Lower lobe of right lung (tissue), 2 donors: ENCODE data around the gene UNC119. TPM values are rescaled to one million over a fixed set of nuclear protein-coding genes. Genes with fewer than 3 reads are reported as not detected.

ENCODE experiments used
- ATAC-seq, 2 donors: fragments of 200-7000 bp; cut with Tn5 transposase; one replicate each; pipeline ENCODE4 v1.9.1; 2020 to 2022; ENCODE audit warnings: mild to moderate bottlenecking in 2 of 2, moderate library complexity in 2 of 2
- DNase-seq: peaks from one replicate; pipeline ENCODE4 v3.0.0-alpha.2; 2020
- H3K27ac ChIP-seq: fragments of 200-600 bp; one replicate; pipeline ENCODE4 v1.8.0; 2022
- H3K27me3 ChIP-seq: fragments of 200-600 bp; one replicate; pipeline ENCODE4 v1.8.0; 2022; ENCODE audit warnings: low read depth
- H3K36me3 ChIP-seq: fragments of 200-600 bp; one replicate; pipeline ENCODE4 v1.8.0; 2022; ENCODE audit warnings: mild to moderate bottlenecking
- H3K4me1 ChIP-seq: fragments of 200-600 bp; one replicate; pipeline ENCODE4 v1.8.0; 2022
- H3K4me3 ChIP-seq: fragments of 200-600 bp; one replicate; pipeline ENCODE4 v1.8.0; 2022; ENCODE audit warnings: mild to moderate bottlenecking
- H3K9me3 ChIP-seq: fragments of 200-600 bp; one replicate; pipeline ENCODE4 v1.8.0; 2022
- CTCF ChIP-seq: fragments of 200-600 bp; IDR thresholded peaks from one replicate; pipeline ENCODE4 v1.8.0; 2022; ENCODE audit warnings: antibody characterized with exemption, mild to moderate bottlenecking
- intact Hi-C: fragments of 100-400 bp; cut with DNase I; formaldehyde crosslinking; loops from one replicate; pipeline ENCODE4 v1.11.0; 2022
- total RNA-seq: library from RNA; stranded (reverse); fragmentation: NEBNext Ultra II Directional; extraction: Animal tissue kit (Norgen Biotek cat#: 25700); gene quantifications from one replicate; pipeline ENCODE4 v1.2.1, GENCODE V29; 2021
- donor health status: DM: no; HTN: yes; CAD: no; lungs with severe emphysema.

The UNC119 gene
- total RNA-seq, 1 donor from 2014 or later: 27.0 TPM

GRCh38 chr17:28545787-28546415 lies 6.5 kb downstream of the UNC119 start:
- no peak for TF ChIP-seq CTCF
- H3K36me3 ChIP-seq: peaks cover 12% of the 10 kb centered on the region
- no peak overlapping the region for H3K27ac ChIP-seq
- H3K4me3 ChIP-seq: no peak overlapping the region
- peaks cover 23% of the 10 kb centered on the region for H3K4me1 ChIP-seq
- intact Hi-C loops: loop anchor here (10.0 kb wide), 1 partner anchor 51 kb away; no protein-coding TSS in a partner anchor
- no peaks in the 10 kb centered on the region for H3K27me3 ChIP-seq
- ATAC-seq (no peak), DNase-seq (no peak)
- H3K9me3 ChIP-seq: no peaks in the 10 kb centered on the region

GRCh38 chr17:28545141-28545503 lies 7.3 kb downstream of the UNC119 start:
- H3K36me3 ChIP-seq: peaks cover 12% of the 10 kb centered on the region
- H3K9me3 ChIP-seq: no peaks in the 10 kb centered on the region
- intact Hi-C loops: loop anchor here (10.0 kb wide), 1 partner anchor 50 kb away; no protein-coding TSS in a partner anchor
- H3K27me3 ChIP-seq: no peaks in the 10 kb centered on the region
- H3K27ac ChIP-seq: no peak overlapping the region
- ATAC-seq (no peak), DNase-seq (no peak)
- no peak overlapping the region for H3K4me3 ChIP-seq
- H3K4me1 ChIP-seq: peaks cover 19% of the 10 kb centered on the region
- TF ChIP-seq CTCF: no peak

- TF ChIP-seq CTCF: no peak
- DNase-seq (no peak), ATAC-seq (no peak)
- no peak overlapping the region for H3K27ac ChIP-seq
- H3K36me3 ChIP-seq: peaks cover 12% of the 10 kb centered on the region
- no peaks in the 10 kb centered on the region for H3K9me3 ChIP-seq
- no peaks in the 10 kb centered on the region for H3K27me3 ChIP-seq
- intact Hi-C loops: loop anchor here (10.0 kb wide), 1 partner anchor 50 kb away; no protein-coding TSS in a partner anchor
- peaks cover 13% of the 10 kb centered on the region for H3K4me1 ChIP-seq
- H3K4me3 ChIP-seq: no peak overlapping the region
Observed at GRCh38 chr17:28544402-28545140, 7.9 kb downstream of the UNC119 start.

- intact Hi-C loops: loop anchor here (10.0 kb wide), 1 partner anchor 47 kb away; no protein-coding TSS in a partner anchor
- no peaks in the 10 kb centered on the region for H3K4me1 ChIP-seq
- H3K4me3 ChIP-seq: no peak overlapping the region
- no peak overlapping the region for H3K27ac ChIP-seq
- H3K9me3 ChIP-seq: no peaks in the 10 kb centered on the region
- DNase-seq (no peak), ATAC-seq (no peak)
- H3K27me3 ChIP-seq: no peaks in the 10 kb centered on the region
- no peak for TF ChIP-seq CTCF
- H3K36me3 ChIP-seq: peaks cover under 1% of the 10 kb centered on the region
Observed at GRCh38 chr17:28541439-28541838, 11.0 kb downstream of the UNC119 start.

GRCh38 chr17:28540231-28540630 lies 12.2 kb downstream of the UNC119 start:
- Histone ChIP-seq H3K27me3 (no peaks in the 10 kb centered on the region), H3K36me3 (no peaks in the 10 kb centered on the region), H3K4me1 (no peaks in the 10 kb centered on the region), H3K4me3 (no peak overlapping the region), H3K9me3 (no peaks in the 10 kb centered on the region), H3K27ac (no peak overlapping the region)
- TF ChIP-seq CTCF: no peak
- no peak for ATAC-seq
- intact Hi-C loops: loop anchor here (10.0 kb wide), 1 partner anchor 45 kb away; no protein-coding TSS in a partner anchor
- DNase-seq: no peak
